CD4-positive, alpha-beta T cell treated with Interleukin-17A for 1 hour (primary cell): Measurements from ENCODE around the gene LARP7.
"Not testable (repeated sequence)": the region's sequence is repeated elsewhere in the genome, so short reads cannot be mapped to it uniquely, and the experiment has no call there.

Source experiments
- DNase-seq: peaks from one replicate; pipeline ENCODE4 v3.0.0-alpha.2; 2020

LARP7 gene

DNA sequence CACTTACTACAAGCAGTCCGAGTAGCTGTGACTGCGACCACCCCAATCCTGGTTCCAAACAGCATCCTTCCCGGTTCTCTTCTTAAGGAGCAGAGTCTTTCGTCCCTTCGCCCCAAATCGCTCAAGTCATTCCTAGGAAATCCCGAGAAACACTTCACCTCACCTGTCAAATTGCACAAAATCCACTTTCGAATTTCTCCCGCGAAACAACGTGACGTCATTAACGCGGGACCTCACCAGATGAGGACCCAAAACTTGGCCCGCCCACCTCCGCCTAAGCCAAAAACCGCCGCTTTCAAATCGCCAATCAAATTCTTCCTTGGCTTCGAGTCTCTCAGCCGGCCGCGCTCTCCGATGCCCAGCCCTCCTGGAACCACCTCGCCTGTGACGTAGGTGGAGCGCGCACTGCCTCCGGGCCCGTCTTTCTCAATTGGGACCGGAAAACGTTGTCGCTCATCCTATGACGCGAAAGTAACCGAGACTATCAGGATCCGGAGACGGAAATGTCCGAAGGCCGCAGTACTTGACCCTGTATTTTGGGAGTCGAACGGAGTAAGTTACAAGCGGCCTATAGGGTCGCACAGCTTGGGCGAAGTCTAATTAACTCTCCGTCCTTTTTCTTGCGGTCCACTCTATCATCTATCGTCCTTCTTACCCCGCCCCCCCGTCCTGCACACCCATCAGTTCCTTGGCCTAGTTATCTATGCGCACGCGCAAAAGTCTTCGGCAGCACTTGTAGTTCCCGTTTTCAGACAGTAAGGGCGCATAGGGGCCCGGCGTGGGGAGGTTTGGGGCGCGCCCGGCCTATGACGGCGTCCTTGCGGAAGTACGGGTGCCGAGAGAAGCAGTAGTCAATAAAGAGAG, at the start of gene LARP7, which contains the start of gene ZGRF1:
TSS of gene LARP7 (plus strand) at position 456 of the 864 bp plus-strand sequence. CDS start 7,527 bp downstream, outside the sequence.
TSS of gene ZGRF1 (minus strand) at position 222 of the 864 bp plus-strand sequence. CDS start 3,733 bp downstream, outside the sequence.
- peak; percentile 99 for DNase-seq

DNA sequence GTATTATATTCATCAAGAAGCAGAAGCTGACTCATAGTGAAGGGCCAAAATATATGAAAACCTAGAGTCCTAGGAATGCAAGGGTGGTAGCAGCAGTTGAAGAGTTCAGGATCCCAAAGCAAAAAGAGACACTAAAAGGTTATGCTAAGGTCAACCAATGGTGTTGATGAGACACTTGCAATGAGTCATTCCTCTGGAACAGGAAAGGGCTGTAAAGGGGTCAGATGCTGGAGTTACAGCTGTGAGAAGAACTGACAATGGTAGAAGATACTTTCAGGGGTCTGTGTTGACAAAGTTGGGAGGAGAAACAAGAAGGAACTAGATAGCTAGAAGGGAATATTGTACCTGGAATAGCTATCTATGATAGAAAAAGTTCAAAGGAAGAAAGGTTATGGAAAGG, 47.7 kb upstream of the LARP7 start:
- DNase-seq, result no peak

DNA sequence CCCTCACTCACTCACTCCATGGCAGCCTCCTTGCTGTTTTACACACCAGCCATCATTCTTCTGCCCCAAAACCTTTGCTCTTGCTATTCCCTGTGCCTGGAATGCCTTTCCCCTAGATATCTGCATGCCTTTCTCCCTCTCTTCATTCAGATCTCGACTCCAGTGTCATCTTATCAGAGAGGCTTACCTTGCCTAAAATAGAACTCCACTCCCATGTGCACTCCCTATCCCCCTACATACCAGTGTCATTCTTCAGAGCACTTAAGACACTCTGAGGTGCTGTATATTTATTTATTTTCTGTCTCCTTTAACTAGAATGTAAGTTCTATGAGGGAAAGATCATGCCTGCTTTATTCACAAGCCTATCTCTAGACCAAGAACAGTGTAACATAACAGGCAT, 45.4 kb upstream of the LARP7 start:
- DNase-seq, result no peak

DNA sequence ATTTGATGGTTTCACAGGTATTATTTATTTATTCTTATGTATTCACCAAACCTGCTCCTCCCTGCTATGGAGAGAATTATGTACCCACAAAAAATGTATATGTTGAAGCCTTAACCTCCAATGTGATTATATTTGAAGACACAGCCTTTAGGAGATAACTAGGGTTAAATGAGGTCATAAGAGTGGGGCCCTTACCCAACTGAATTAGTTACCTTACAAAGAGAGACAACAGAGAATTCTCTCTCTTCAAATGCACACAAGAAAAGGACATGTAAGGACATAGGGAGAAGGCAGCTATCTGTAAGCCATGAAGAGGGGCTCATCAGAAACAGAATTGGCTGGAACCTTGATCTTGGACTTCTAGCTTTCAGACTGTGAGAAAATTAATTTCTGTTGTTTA, 44.2 kb upstream of the LARP7 start:
- no peak for DNase-seq

DNA sequence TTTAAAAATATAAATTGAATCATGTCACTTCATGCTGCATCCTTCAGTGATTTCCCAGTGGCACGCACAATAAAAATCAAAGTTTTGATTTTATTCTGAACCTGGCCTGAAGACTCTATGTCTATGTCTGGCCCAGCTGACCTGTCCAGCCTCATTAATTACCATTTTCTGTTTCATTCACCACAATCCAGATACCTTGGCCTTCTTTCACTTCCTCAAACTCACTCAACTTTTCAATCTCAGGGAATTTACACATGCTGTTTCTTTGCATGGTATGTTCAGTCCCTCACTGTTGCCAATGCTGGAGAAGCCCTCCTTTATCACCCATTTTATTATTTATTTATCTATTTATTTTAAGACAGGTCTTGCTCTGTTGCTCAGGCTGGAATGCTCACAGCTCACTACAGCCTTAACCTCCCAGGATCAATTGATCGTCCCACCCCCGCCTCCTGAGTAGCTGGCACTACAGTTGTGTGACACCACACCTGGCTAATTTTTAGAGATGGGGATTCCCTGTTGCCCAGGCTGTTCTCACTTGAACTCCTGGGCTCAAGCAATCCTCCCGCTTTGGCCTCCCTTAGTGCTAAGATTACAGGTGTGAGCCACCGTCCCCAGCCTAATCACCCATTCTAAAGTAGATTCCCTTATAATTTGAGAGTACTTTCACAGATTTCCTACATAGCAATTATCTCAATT, 43.4 kb upstream of the LARP7 start:
- DNase-seq, result no peak

DNA sequence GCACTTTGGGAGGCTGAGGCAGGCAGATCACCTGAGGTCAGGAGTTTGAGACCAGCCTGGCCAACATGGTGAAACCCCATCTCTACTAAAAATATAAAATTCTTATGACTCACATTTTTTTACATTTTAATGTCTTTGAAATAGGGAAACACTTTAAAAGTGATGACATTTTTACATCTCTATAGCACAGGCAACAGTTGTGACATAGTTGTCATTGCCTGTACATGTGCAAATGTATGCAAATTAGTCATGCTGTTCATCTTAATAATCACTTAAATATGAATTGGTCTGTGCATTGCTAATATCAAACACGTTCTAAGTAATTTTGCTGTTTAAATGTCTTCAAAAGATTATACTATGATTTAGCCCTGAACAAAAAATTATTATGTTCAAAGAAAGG, 42.0 kb upstream of the LARP7 start:
- no peak for DNase-seq

DNA sequence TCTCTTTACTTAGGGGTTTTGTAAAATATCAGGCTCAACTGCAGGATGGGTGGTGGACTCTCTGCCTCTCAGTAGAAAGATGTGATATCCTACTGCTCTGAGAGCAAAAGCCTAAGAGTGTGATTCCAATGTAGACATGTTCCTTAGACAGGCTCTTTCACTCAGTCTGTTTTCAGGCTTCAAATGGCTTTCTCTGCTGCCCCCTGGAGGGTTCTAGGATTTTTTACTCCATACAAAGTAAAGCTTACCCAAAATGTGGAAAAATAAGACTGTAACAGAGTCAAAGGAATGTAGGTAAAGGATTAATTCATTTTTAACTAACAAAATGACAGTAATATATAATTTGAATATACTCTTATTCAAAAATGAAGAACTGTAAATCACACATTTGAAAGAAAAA, 32.4 kb upstream of the LARP7 start:
- DNase-seq, result peak; percentile 56

DNA sequence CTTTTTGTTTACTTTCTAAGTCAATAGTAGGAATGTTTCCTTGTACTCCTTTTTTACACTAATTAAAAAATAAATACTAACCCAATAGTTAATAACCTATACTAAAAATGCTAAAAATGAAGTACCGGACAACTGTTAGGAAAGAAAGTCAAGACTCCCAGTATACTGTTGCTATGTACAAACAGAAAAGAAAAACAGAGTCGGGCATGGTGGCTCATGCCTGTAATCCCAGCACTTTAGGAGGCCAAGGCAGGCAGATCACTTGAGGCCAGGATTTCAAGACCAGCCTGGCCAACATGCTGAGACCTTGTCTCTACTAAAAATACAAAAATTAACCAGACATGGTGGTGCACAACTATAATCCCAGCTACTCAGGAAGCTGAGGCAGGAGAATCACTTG, 24.1 kb upstream of the LARP7 start:
- not testable (repeated sequence) for DNase-seq

DNA sequence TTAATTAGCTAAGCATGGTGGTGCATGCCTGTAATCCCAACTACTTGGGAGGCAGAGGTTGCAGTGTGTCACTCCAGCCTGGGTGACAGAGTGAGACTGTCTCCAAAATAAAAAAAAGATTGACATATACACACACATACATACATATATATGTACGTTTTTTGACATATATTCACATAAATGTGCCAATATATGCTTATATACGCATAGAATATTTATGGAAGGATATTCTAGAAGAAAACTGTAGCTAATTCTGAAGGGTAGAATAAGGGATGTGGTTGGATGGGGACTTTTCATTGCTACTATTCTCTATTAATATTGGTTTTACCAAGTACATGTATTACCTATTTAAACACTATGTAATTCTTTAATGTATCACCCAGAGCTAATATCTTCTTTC, 20.0 kb upstream of the LARP7 start:
- DNase-seq, result no peak

DNA sequence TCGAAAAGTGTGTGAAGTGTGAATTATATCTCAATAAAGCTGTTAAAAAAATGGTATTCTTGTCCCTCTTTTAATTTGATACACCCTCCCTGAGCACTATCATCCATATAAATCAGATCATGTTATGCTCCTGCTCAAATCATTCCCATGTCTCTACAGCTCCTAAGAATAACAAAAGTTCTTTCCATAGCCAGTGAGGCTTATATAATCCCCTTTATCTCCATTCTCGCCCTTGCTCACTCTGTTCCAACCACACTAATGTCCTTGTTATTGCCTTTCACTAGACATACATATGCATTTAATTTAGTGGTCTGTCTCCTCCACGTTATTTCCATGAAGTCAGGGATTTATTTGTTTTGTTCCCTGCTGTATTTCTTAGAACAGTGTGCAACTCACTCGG, 10.7 kb upstream of the LARP7 start:
- DNase-seq, result no peak

DNA sequence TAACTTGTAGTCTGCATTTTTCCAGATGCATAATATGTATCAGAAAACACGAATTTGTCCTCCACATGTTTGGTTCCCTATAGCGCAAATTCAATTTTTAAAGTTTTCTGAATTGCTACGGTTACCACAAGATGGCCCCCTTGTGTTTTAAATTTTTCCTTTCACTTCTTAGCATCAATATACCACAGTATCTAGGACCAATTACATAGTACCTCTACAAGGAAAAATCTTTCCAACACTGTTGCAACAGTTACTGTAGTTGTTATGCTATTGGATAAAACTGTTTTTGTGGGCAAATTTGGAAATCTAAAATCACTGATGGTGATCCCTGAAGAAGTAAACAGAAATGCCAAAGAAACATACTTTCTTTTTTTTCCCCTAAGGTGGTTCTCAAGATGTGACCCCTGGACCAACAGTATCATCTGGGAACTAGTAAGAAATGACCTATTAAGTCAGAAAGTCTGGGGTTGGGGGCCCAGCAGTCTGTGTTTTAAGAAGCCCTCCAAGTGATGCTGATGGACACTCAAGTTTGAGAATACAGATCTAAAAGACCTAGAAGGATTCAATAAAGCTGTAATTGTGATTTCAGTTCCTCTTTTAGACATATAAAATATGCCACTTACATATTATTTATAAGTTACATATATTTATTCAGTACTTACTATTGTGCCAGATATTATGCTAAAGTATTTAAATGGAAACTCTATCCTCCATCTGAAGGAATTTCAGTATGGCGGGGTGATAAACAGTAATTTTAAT, 3.3 kb upstream of the LARP7 start:
- peak; percentile 50 for DNase-seq

DNA sequence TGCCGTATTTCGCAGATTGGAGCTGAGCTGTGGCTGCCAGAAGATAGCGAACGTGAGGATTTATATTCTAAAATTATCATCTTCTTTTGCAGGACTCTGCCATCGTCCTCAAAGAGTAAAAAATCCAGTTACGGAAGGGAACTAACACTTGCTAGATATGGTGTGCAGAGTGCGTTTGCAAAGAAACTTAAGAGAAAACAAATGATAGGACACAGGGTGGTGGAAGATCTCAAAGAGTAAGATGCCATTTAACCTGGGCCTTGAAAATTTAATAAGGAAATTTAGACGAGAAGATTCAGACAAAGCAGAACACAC, 566 bp downstream of the LARP7 start:
- no peak for DNase-seq

DNA sequence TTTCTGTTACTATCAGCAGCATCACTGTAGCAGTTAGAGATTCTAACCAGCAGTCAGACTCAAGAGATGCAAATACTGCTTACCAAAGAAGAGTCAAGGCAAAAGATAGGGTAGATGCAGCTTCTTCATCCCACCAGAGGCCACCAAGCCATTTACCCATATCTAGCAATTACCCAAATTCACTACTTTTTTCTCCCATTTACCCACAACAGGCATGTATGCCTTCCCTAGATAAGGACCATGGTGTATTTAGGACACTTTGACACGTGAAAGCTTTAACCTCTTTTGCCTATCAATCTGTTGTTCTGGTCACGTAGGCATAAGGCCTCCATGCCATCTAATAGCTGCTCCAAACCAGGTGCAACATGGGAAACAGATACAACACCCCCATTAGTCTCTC, 5.6 kb downstream of the LARP7 start:
- no peak for DNase-seq

DNA sequence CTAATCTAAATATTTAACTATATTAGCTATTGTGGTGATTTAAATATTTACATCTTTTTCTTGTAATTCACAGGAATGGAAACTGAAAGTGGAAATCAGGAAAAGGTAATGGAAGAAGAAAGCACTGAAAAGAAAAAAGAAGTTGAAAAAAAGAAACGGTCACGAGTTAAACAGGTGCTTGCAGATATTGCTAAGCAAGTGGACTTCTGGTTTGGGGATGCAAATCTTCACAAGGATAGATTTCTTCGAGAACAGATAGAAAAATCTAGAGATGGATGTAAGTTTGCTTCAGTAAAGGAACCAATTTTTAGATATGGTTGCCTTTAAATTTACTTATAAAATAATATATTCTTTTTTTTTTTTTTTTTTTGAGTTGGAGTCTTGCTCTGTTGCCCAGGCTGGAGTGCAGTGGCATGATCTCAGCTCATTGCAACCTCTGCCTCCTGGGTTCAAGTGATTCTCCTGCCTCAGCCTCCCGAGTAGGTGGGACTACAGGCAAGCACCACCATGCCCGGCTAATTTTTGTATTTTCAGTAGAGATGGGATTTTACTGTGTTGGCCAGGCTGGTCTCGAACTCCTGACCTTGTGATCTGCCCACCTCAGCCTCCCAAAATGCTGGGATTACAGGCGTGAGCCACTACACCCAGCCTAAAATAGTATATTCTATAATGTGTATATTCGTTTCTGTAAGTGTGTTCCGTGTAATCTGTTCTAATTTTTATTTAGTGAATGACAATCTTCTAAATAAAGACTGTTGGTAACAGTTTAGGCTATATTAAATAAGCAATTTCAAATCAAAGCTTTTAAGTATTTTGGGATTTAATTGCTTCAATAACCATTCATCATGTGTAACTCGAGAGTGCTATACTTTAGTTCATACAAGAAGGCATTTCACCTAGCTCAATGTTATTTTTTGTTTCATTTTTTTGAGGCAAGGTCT, 7.9 kb downstream of the LARP7 start:
- DNase-seq, result not testable (repeated sequence)

DNA sequence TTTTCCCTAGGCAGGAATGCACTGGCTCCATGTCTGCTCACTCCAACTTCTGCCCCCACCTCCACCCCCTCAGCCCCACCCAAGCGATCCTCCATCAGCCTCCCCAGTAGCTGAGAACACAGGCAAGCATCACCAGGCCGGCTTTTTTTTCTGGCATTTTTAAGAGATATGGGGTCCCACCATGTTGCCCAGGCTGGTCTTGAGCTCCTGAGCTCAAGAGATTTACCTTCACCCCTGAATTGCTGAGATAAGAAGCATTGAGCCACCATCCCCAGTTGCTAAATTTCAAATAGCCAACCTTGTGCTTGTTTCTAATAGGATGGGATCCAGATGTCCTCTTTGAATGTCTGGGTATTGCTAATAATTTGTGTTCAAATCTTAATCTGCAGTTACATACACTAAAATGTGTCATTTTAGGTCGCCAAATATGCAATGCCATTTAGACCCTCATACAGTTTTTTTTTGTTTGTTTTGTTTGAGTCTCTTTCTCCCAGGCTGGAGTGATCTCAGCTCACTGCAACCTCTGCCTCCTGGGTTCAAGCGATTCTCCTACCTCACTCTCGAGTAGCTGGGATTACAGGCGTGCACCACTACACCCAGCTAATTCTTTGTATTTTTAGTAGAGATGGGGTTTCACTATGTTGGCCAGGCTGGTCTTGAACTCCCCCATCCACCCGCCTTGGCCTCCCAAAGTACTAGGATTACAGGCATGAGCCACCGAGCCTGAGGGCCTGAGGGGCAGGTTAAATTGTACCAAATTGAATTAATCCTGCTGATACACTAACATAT, 8.8 kb downstream of the LARP7 start:
- no peak for DNase-seq

DNA sequence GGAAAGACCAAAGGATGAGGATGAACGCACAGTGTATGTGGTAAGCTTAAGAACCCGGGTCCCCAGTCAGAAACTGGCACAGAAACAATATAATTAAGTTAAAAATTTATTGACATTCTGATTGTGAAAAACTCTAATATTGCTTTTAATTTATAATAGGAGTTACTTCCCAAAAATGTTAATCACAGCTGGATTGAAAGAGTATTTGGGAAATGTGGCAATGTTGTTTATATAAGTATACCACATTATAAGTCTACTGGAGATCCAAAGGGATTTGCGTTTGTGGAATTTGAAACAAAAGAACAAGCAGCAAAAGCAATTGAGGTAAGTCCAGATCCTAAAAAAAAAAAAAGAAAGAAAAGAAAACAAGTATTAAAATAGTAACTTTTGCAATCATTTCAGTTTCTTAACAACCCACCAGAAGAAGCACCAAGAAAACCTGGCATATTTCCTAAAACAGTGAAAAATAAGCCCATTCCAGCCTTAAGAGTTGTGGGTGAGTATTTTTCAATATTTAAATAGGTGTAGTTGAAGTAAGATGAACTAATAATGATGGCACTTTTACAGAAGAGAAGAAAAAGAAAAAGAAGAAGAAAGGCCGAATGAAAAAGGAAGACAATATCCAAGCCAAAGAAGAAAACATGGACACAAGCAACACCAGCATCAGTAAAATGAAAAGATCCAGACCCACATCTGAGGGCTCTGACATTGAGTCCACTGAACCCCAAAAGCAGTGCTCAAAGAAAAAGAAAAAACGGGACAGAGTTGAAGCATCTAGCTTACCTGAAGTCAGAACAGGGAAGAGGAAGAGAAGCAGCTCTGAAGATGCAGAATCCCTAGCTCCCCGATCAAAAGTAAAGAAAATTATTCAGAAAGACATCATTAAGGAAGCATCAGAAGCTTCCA, 9.9 kb downstream of the LARP7 start:
- DNase-seq, result no peak

DNA sequence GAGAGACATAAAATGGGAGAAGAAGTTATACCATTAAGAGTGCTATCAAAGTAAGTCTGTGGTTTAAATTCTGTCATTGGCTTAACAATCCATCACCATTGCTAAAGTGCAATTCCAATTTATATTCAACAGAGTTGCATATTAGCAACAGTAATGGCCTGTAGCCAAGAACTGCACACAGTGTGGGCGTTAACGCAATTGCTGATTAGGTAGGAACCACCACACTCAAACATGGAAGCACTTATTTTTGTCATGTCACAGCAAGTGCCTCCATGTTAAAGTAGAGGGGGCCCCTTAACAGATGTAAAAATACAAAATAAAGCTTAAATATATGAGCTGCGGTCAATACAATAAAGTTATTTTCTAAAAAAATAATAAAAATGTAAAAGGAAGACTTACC, 10.8 kb downstream of the LARP7 start:
- no peak for DNase-seq

DNA sequence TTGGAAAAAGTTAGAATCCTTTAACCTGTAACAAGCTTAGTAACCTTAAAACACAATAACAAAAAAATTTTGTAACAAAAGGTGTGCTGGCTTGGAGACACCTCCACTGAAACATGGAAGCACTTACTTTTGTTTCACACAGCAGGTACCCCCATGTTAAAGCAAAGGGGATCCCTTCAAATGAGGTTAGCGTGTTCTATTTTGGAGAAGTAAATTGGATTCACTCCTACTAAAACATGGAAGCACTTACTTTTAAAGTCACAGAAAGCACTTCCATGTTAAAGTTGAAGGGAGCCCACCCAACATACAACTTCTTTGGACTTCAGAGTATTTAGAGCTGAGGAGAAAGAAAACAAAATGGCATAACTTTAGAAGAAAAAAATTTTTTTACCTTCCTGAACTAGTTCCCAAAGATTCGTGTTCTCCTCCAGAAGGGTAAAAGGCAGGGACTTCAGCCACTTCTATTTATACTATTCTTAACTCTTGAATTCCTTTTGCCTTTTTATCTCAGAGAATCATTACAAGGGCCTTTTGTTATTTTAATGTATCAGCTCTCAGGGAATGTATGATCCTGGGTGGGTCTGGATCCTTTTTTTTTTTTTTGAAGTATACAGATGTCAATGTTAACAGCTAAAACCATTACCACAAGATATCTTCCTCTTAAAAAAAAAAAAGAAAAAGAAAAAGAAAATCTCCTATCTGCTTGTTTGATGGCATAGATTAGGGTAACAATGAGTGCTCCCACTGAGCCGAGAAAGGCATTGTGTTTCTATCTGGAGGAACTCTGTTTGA, 11.5 kb downstream of the LARP7 start:
- DNase-seq, result no peak

DNA sequence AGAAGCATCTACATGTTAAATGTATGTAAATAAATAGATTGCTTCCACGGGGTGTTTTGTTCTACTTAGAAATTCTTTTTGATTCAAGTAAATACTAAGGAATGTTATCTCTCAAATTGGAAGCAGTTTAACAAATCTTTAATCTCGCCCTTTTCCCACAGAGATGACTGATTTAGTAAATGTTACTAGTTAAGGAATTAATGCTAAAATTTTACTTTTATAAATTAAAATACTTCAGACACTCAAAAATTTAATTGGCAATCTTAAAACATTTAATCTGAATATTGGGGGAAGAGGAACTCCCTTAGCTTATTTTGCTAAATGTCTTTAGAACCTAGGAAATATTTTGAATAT, 12.1 kb downstream of the LARP7 start:
- DNase-seq, result no peak

DNA sequence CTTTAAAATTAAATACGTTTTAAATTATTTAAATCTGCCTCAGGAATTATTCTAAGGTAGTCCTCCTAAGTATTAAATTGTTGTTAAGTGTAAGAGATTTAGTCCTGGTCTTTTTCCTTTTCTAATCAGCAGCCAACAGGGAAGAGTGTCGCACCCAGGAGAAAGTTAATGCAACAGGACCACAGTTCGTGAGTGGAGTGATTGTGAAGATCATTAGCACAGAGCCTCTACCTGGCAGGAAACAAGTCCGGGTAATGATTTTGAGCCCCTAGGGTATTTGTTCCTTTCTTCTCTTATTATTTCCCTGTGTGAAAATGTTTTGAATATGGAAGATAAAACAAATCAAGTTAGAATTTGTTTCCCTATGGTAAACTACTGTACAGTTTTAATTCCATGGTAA, 13.4 kb downstream of the LARP7 start:
- no peak for DNase-seq
